ENCODE data around the gene EPS15.

EPS15 gene

DNA sequence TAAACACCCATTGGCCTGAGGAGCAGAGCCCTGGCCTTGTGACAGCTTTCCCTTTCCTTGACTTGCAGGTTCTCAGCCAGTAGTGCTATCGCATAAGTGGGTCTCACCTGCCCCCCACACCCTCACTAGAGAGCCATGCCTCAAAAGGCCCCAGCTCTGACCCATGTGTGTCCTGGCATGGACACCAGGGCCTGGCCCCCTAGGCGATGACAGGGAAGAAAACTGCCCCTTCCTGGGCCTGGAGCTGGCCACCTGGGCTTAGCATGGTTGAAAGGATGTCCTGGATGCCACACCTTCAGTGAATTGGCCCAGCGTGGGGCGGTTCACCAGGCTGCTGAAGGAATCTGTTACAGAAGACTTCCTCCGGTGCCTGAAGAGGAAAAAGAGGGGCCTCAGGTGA, 207.2 kb downstream of the EPS15 start:
- DNase-seq, result no peak

DNA sequence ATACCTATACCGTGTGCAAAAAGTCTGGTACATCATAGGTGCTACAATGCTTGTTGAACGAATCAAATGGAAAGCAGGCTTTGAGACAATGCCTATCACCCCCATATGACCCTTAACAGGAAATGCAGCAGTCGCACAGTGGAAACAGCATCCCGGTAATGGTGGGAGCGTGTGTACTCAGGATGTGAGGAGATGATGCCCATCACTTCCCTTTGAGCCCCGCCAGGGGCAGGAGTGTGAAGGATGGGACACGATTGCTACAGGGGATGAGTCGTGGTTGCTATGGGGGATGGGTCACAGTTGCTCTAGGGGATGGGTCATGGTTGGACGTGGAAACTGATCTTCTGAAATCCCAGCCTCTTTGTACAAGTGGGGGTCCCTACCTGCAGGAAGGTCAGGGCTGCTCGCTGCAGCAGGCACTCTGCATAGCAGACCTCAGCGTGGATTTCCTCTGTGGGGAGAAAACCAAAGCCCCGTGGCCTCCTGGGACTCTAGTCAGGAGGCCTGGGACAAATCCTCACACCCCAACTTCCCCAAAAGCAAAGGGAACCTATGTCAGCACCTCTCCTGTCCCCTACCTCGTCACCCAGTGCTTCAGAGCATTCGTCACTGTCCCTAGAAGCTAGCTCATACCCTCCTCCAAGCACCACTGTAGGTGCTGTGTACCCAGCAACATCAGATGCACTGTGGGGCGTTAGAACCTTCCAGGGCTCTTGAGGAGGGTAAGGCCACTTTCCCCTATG, 208.0 kb downstream of the EPS15 start:
- DNase-seq, result no peak

DNA sequence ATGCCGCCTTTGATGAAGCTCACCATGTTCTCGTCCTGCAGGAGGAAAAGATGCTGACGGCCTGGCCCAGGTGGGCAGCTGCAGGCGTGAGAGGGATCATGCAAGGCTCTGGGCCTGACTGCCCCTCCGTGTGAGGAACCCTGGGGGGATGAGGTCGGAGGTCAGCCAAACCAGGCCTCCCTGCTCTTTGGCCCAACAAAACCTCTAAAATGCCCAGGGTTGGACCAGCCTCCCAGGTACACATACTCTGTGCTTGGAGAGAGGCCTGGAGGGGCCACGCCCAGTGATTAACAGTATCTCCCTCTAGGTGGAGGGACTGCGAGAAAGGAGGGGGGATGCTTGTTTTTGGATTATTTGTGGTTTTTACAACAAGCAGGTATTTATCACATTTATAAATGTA, 209.8 kb downstream of the EPS15 start:
- no peak for DNase-seq

DNA sequence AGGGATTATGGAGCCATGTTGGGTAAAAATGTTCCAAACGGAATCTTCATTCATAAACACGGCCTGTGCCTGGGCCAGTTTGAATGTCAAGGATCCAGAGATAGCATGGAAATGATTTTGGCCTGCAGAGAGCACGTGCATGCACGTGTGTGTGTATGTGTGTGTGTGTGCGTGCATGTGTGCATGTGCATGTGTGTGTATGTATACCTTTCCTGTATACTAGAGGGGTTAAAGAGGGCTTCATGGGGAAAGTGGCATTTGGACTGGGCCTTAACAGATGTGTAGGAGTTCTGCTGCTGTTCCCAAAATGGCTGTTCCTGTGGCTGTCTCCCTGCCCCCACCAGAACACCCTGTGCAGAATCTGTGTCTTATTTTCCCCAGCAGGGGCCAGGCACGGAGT, 210.4 kb downstream of the EPS15 start:
- no peak for DNase-seq

DNA sequence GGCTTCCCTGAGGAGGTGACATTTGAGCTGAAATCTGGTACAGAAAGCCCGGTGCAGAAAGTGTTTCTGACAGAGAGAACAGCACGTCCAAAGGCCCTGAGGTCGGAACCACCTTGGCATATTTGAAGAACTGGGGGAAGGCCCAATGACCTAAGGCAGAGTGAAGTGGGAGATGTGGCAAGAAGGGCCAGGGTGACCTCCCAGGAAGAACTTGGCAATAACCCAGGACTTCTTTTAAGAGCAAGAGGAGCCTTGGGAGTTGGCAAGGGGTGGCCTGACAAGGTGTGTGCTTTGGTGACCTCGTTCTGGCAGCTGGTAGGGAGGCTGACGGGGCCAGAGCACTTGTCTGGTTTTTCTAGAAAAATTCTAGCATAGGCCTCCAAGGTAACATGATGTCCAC, 212.1 kb downstream of the EPS15 start:
- no peak for DNase-seq

DNA sequence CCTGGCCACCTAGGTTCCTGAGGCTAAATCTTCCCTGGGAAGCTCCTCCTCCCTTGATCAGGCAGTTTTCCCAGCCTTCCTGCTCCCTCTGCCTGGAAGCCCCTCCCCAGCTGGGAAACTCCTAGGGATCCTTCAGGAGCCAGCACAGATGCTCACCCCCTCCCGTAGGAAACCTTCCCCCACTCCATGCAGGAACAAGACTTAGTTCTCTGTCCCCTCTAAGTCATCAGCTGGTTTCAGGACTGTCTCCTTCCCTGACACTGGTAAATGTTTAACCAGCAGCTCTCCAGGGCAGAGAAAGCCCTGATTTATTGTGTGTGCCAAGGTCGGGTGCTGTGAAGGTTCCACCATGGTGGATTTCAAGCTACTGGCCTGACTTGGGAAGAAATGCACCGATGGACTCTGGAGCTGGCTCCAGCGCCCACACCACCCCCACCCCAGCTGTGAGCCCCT, 213.7 kb downstream of the EPS15 start:
- DNase-seq, result no peak

DNA sequence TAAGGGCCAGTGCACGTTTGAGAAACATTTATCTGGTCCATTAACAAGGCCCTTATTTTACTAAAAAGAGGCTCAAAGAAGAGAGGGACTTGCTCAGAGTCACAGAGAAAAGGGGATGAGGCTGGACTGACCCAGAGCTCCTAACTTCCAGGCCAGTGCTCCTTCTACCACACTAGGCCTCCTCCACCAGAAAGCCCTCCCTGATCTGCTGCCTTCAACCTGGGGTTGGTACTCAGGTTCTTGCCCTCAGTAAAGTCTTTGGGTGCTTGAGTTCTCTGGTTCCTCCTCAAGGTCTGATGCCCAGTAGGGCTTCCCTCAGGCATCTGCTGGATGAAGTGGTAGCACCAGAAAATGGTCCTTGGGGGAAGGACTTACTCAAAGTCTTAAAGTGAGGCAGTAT, 214.7 kb downstream of the EPS15 start:
- no peak for DNase-seq

Measured in femur (tissue), 1 donor.